Measurements from ENCODE around the gene DPPA4.

Gene DPPA4

DNA sequence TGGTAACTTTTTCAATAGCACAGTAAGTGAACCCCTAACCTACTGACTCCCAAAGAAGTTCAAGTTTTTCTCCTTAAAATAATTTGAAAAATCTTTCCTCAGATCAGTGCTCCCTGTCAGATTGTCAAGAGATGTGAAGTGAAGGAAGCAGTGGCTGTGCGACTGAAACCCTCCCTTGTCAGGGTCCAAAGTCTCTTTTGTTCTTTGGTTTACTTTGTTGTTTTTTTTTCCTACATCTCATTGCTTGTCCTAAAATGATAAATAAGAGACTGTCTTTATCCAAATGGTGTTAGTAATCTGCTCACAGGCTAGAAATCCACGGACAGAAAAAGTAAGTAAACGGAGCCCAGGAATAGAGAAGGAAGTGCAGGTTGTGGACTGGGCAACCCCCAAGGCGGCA is 976 bp upstream of the DPPA4 start:
- DNase-seq (ENCODE audit: low spot score) = no peak

DNA sequence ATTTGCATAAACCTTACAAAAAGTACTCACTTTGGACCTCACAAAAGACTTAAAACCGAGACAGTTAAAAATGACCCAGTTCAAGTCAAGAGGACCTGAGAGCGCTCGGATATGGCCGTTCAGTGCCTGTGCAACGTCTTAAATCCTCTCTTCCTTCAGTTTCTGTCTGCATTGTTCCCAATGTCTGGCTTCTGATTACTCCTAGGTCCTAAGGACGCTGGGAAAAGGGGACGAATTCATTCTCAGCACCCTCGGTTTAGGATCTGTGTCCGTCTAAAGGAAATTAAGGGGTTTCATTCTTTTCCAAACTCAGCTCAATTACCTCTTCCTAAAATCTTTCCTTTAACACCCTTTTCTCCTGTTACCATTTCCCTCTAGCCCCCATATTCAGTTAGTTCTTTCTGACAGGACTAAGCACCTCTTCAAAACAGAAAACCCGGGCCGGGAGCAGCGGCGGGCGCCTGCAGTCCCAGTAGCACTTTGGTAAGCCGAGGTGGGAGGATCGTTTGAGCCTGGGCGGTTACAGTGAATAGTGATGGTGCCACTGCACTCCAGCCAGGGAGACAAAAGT is 970 bp downstream of the DPPA4 start:
- no peak for DNase-seq (ENCODE audit: low spot score)

DNA sequence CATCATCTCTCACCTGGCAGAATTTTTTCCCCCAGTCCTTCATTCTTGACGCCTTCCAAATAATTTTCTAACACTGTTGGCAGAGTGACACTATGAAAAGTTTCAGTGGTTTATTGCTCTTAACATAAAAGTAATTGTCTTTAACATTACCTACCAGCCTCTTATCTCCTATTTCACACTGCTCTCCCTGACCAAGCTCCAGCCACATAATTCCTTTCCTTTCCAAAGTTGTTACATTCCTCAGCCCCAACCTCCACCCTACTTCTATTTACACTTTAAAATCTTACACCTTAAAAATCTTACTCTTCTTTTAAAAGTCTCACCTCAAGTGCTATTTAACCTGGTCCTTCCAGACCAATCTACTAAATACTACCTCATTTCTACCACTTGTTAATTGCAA is 2.8 kb downstream of the DPPA4 start:
- no peak for DNase-seq (ENCODE audit: low spot score)

DNA sequence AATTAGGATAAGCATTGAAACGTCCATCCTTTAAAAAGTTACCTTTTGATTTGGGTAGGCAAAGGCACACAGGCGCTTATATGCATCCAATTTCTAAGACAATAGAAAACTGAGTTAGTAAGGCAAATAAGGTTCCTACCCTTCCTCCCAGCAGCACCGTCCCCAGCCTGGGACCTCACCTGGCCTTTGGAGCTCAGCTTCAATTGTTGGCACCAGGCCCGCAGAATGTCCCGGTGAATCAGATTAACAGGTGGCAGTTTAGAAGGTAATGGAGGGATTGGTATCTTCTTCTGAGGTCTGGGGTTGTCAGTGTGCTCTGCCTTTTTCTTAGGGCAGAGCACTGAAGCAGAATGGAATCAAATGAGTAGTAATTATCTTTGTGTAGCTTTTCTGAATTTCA is 5.7 kb downstream of the DPPA4 start:
- DNase-seq (ENCODE audit: low spot score) = no peak

DNA sequence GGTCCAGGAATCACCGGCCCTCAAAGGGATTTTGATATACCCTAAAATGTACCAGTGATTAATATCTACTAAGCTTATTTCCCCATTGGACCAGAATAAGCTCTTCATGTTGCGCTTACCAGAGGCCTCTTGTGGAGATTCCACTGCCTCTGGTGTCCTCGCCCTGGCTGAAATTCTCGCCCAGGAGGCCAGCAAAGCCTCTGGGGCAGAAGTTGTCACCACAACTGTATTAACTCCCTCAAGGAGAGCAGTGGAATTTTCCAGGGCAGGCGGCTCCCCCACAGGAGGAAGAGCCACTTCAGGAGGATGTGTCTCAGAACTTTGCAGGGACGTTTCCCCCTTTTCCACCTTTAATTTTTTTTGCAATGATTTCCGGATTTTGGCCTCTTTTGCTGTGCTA is 6.9 kb downstream of the DPPA4 start:
- DNase-seq (ENCODE audit: low spot score) = no peak

DNA sequence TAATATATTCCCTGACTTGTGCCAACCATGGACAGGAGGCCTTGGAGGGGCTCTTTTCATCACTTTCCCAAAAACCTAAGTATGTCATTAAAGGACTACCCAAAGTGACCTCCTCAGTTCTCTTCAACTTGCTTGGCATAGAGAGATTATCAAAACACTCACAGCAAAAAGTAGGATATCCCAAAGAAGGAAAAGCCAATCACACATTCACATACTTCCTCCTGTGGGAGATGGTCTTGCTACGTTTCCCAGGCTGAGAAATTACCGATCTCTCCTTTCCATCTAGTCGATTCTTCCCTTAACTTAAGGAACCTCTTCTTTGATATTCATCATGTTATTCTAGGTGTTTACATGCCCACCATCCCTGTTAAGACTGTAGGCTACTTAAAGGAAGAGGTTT is 9.1 kb downstream of the DPPA4 start:
- no peak for DNase-seq (ENCODE audit: low spot score)

DNA sequence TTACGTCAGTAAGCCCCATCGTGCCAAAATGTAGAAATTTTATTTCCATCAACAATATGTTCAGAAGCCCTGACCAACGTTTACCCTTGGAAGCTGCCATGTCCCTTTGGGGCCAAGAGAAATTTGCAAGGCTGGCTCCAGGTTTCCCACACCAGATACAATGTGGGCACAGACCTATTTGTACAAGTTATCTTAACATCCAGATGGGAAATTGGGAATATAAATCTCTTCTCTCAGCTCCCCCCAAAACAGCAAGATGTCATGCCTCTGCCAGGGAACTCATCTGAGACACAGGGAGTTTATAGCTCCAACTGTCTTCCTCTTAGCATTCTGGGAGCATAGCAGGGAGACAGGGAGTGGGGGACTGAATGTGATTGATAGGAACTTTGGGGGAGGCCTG is 11.7 kb downstream of the DPPA4 start:
- DNase-seq (ENCODE audit: low spot score) = peak; percentile 34

DNA sequence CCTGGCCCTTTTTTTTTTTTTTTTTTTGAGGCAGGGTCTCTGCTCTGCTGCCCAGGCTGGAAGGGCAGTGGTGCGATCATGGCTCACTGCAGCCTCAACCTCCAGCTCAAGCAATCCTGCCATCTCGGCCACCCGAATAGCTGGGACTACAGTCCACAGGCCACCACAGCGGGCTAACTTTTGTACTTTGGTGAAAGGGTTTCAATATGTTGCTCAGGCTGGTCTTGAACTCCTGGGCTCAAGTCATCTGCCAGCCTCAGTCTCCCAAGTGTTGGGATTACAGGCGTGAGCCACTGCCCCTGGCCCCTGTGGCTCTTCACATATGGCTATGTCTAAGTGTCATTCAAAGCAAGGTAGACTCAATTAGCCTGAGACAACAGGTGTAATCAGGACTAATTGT is 12.2 kb downstream of the DPPA4 start:
- no peak for DNase-seq (ENCODE audit: low spot score)

DNA sequence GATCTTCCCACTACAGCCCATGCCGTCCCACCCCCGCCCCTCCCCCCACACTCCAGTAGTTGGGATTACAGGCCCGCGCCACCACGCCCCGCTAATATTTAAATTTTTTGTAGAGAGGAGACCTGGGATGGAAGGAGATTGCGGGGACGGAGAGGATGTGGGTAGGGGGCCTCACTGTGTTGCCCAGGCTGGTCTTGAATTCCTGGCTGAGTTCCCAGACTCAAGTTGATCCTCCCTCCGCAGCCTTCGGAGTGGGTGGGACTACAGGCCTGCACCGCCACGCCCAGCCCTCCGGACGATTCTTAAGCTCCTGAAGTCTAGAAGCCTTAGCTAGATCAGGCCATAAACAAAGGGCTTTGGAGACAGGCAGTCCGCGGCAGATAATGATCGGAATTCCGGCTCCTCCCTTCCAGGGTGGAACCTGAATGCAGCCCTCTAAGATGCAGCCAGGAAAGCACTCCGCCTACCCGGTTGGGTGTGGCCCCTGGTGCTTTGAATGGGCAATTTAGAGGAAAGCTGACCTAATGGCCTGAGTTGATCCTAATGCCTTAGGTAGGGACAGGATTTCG is 21.1 kb downstream of the DPPA4 start, which contains the start of gene DPPA2:
Gene DPPA2, minus strand, starts transcription at position 356 of the 569 bp plus-strand sequence. CDS start 1,975 bp downstream, outside the sequence.
- peak; percentile 61 for DNase-seq (ENCODE audit: low spot score)

DNA sequence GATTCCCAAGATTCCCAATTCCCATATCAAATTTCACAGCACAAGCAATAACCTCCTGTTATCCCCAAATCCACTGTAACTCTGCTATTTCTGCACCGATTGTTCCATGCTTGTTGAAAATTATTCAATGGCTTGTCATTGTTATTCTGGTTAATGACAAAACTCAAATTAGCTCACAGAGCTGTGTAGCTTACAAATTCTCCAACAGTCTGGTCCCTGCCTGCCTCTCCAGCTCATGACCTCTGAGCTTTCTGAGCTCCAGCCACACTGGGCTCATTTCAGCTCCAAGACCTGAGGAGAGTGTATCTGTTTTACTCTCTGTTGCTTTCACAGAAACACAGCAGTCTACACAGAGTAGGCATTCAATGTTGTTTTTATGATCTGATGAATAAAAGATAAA is 24.3 kb downstream of the DPPA4 start:
- no peak for DNase-seq (ENCODE audit: low spot score)

DNA sequence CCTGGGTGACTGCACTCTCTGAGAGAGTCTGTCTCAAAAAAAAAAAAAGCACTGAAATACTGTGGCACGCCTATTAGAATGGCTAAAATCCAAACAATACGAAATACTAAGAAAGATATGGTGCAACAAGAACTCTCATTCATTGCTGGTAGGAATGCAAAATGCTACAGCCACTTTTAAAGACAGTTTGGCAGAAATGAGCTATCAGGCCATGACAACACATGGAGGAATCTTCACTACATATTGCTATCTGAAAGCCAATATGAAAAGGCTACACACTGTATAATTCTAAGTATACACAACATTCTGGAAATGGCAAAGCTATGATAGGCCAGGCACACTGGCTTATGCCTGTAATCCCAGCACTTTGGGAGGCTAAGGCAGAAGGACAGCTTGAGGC is 39.9 kb downstream of the DPPA4 start:
- DNase-seq (ENCODE audit: low spot score) = no peak

DNA sequence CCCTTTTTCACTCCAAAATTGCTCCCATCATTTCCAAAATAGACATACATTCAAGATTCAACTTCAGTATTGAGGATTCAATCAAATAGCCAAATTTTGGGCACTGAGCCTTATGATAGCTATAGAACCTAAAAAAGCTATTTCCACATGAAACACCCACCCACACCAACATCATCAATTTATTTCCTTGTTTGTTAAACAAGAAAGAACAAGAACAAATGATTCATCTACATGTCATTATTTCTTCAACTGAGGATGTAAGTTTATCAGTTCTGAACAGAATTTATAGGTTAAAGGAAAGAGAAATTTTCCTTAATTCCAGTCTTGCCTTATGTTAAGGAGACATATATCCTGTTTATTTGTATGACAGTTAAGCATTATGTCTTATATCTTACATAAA is 53.3 kb downstream of the DPPA4 start:
- DNase-seq (ENCODE audit: low spot score) = no peak

DNA sequence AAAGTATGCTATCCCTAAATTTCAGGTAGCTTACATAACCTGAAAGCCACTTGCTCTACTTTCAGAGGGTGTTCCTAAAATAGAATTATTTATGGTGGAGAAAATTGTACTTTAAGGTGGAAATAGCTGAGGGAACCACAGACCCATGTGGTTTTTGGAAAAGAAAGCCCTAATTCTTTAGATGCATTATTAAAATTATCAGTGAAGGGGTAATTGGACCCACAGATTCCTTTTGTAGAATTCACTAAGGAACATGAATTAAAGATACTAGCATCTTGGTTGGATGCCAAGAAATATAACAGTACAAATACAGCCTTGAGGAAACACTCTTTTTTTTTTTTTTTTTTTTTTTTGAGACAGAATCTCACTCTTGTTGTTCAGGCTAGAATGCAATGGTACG is 58.8 kb downstream of the DPPA4 start:
- no peak for DNase-seq (ENCODE audit: low spot score)

DNA sequence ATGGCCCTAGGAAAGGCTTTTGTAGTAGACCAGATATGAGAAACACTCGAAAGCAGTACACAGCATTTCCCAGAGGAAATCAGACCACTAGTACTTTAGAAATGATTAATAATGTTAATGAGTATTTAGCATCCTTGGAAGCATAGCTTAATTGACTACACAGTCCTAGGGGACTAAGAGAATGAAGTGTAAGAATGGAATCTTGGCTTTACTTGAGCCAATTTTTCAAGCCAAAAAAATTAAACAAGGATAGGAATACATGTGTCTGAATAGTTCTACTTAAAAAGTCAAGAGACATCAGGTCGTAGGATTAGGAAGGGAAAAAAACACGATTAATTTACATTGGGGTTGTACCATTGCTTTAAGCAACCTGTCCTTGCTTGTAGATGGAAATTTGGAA is 59.2 kb downstream of the DPPA4 start:
- no peak for DNase-seq (ENCODE audit: low spot score)
